Coronary artery (tissue), 2 donors: ENCODE data around the gene INPP5A.

ENCODE experiments used
- DNase-seq: peaks from one replicate; pipeline ENCODE4 v3.0.0-alpha.2; 2017; ENCODE audit warnings: low spot score
- H3K27ac ChIP-seq, 2 donors: fragments of 200-600 bp; sonication (generic); one replicate each; pipeline ENCODE4 v1.5.1; 2016 to 2019
- H3K4me3 ChIP-seq: fragments of 200-600 bp; sonication (generic); 2 replicates; pipeline ENCODE4 v1.5.1; 2016; ENCODE audit warnings: mild to moderate bottlenecking, moderate library complexity
- CTCF ChIP-seq: fragments of 200-600 bp; sonication (generic); IDR thresholded peaks from one replicate; pipeline ENCODE4 v1.5.1; 2019; ENCODE audit warnings: antibody characterized with exemption

The INPP5A gene

GRCh38 chr10:132707776-132708171, 170.2 kb downstream of the INPP5A start:
- Histone ChIP-seq H3K4me3 (no peak overlapping the region), H3K27ac (no peak overlapping the region)
- peak; percentile 22 for DNase-seq
- TF ChIP-seq CTCF: no peak

GRCh38 chr10:132708441-132708840, 170.9 kb downstream of the INPP5A start:
- H3K4me3 ChIP-seq: no peak overlapping the region
- peak; percentile 54 for DNase-seq
- no peak for TF ChIP-seq CTCF
- no peak overlapping the region for H3K27ac ChIP-seq

- DNase-seq: no peak
- Histone ChIP-seq H3K4me3 (no peak overlapping the region), H3K27ac (no peak overlapping the region)
- no peak for TF ChIP-seq CTCF
Measured at GRCh38 chr10:132708936-132709335, 171.3 kb downstream of the INPP5A start.

GRCh38 chr10:132709471-132709951, 171.9 kb downstream of the INPP5A start:
- TF ChIP-seq CTCF: no peak
- DNase-seq: no peak

GRCh38 chr10:132710036-132710686, 172.6 kb downstream of the INPP5A start:
- Histone ChIP-seq H3K4me3 (no peak overlapping the region), H3K27ac (no peak overlapping the region)
- no peak for DNase-seq
- no peak for TF ChIP-seq CTCF

More at GRCh38 chr10:132709471-132709951, 171.9 kb downstream of the INPP5A start:
- H3K27ac ChIP-seq: no peak overlapping the region
- no peak overlapping the region for H3K4me3 ChIP-seq

- no peak overlapping the region for H3K4me3 ChIP-seq
- H3K27ac ChIP-seq: no peak overlapping the region
- TF ChIP-seq CTCF: no peak
- DNase-seq: no peak
Measured at GRCh38 chr10:132710746-132711612, 173.4 kb downstream of the INPP5A start.
